HG02870 (cell line): ENCODE data around the gene AGL.
"Not testable (repeated sequence)": the region's sequence is repeated elsewhere in the genome, so short reads cannot be mapped to it uniquely, and the experiment has no call there.

Source experiments
- ATAC-seq: cut with Tn5 transposase; IDR thresholded peaks from one replicate; pipeline ENCODE4 v1.9.1; 2021; ENCODE audit warnings: mild to moderate bottlenecking, moderate library complexity; ENCODE audit not compliant: unreplicated experiment

Gene AGL

GRCh38 chr1:99850459-99851291 lies 514 bp downstream of the AGL start:
- peak; percentile 11 for ATAC-seq

GRCh38 chr1:99851850-99852454 lies 1.8 kb downstream of the AGL start:
- ATAC-seq, result no peak

- no peak for ATAC-seq
Measured at GRCh38 chr1:99852648-99853047, 2.5 kb downstream of the AGL start.

GRCh38 chr1:99855914-99856450 lies 5.8 kb downstream of the AGL start:
- ATAC-seq, result no peak

GRCh38 chr1:99857041-99857440 lies 6.9 kb downstream of the AGL start:
- not testable (repeated sequence) for ATAC-seq

GRCh38 chr1:99858286-99858685 lies 8.1 kb downstream of the AGL start:
- ATAC-seq, result no peak

- ATAC-seq, result no peak
Measured at GRCh38 chr1:99858881-99859280, 8.7 kb downstream of the AGL start.

GRCh38 chr1:99860703-99861102 lies 10.5 kb downstream of the AGL start:
- no peak for ATAC-seq

GRCh38 chr1:99867682-99868081 lies 17.5 kb downstream of the AGL start:
- ATAC-seq, result no peak

GRCh38 chr1:99869304-99869703 lies 19.1 kb downstream of the AGL start:
- no peak for ATAC-seq

GRCh38 chr1:99869723-99870122 lies 19.6 kb downstream of the AGL start:
- ATAC-seq, result no peak

- no peak for ATAC-seq
Measured at GRCh38 chr1:99872063-99872462, 21.9 kb downstream of the AGL start.

- no peak for ATAC-seq
Measured at GRCh38 chr1:99877568-99877967, 27.4 kb downstream of the AGL start.

- ATAC-seq, result no peak
Measured at GRCh38 chr1:99886179-99886578, 36.0 kb downstream of the AGL start.

GRCh38 chr1:99886841-99887240 lies 36.7 kb downstream of the AGL start:
- ATAC-seq, result no peak

- ATAC-seq, result no peak
Measured at GRCh38 chr1:99887890-99888289, 37.7 kb downstream of the AGL start.

- no peak for ATAC-seq
Measured at GRCh38 chr1:99891997-99892396, 41.8 kb downstream of the AGL start.

GRCh38 chr1:99903278-99903677 lies 53.1 kb downstream of the AGL start:
- not testable (repeated sequence) for ATAC-seq

- ATAC-seq, result no peak
Measured at GRCh38 chr1:99906535-99906934, 56.4 kb downstream of the AGL start.

- no peak for ATAC-seq
Measured at GRCh38 chr1:99917214-99917613, 67.1 kb downstream of the AGL start.

- ATAC-seq, result no peak
Measured at GRCh38 chr1:99919220-99919619, 69.1 kb downstream of the AGL start.

GRCh38 chr1:99934801-99935200 lies 84.6 kb downstream of the AGL start:
- ATAC-seq, result no peak
